Karpas-422 (cell line): ENCODE data around the gene BMP8A. TPM values are rescaled to one million over a fixed set of nuclear protein-coding genes. Genes with fewer than 3 reads are reported as not detected.
A peak's percentile ranks its signal among the peaks of the same experiment; 100 is the strongest.
"Not testable (repeated sequence)": the region's sequence is repeated elsewhere in the genome, so short reads cannot be mapped to it uniquely, and the experiment has no call there.

Experiments
- DNase-seq: peaks from one replicate; pipeline ENCODE4 v3.0.0-alpha.2; 2015
- H2AFZ ChIP-seq: fragments of 200-600 bp; sonication (generic); 2 replicates; pipeline ENCODE4 v1.6.1; 2014; ENCODE audit warnings: antibody characterized with exemption, low read length, mixed read lengths
- H3K27ac ChIP-seq: fragments of 200-600 bp; sonication (generic); 2 replicates; pipeline ENCODE4 v1.5.1; 2014; ENCODE audit warnings: mild to moderate bottlenecking, low read length, moderate library complexity
- H3K27me3 ChIP-seq: fragments of 200-600 bp; sonication (generic); 2 replicates; pipeline ENCODE4 v1.6.1; 2014; ENCODE audit warnings: low read length, mixed read lengths
- H3K36me3 ChIP-seq: fragments of 200-600 bp; sonication (generic); 2 replicates; pipeline ENCODE4 v1.6.1; 2014; ENCODE audit warnings: low read length, mixed read lengths; ENCODE audit not compliant: insufficient read depth
- H3K4me1 ChIP-seq: fragments of 200-600 bp; sonication (generic); 2 replicates; pipeline ENCODE4 v1.6.1; 2014; ENCODE audit warnings: mild to moderate bottlenecking, low read length, mixed read lengths
- H3K4me2 ChIP-seq: fragments of 200-600 bp; sonication (generic); 2 replicates; pipeline ENCODE4 v1.6.1; 2014; ENCODE audit warnings: low read length, low read depth, mild to moderate bottlenecking; ENCODE audit not compliant: poor library complexity, severe bottlenecking
- H3K4me3 ChIP-seq: fragments of 200-600 bp; sonication (generic); 2 replicates; pipeline ENCODE4 v1.5.1; 2014; ENCODE audit warnings: mild to moderate bottlenecking, antibody characterized with exemption, low read length, mixed read lengths
- H3K79me2 ChIP-seq: fragments of 200-600 bp; sonication (generic); 2 replicates; pipeline ENCODE4 v1.6.1; 2014; ENCODE audit warnings: mild to moderate bottlenecking, low read length, mixed read lengths
- H3K9ac ChIP-seq: fragments of 200-600 bp; sonication (generic); 2 replicates; pipeline ENCODE4 v1.6.0; 2014; ENCODE audit warnings: low read length
- H3K9me2 ChIP-seq: fragments of 200-600 bp; sonication (generic), shearing (Covaris generic); replicated peaks from 2 replicates; pipeline ENCODE4 v1.6.0; 2014; ENCODE audit warnings: mild to moderate bottlenecking, low read length, moderate library complexity; ENCODE audit not compliant: insufficient read depth
- H3K9me3 ChIP-seq: fragments of 300-700, 200-600 bp; sonication (generic); 2 replicates; pipeline ENCODE4 v1.6.1; 2014; ENCODE audit warnings: low read length, mixed read lengths
- H4K20me1 ChIP-seq: fragments of 200-600 bp; sonication (generic); 2 replicates; pipeline ENCODE4 v1.6.1; 2014; ENCODE audit warnings: mild to moderate bottlenecking, antibody characterized with exemption, low read length, low read depth; ENCODE audit not compliant: insufficient read depth
- total RNA-seq: library from RNA; depleted of rRNA; stranded (reverse); fragments of >200 nt; shearing (Covaris generic); gene quantifications from 2 replicates; pipeline ENCODE4 v1.2.3, GENCODE V29; 2014; ENCODE audit warnings: low replicate concordance

BMP8A gene
- total RNA-seq, 1 experiment from 2014 or later, result not detected

DNA sequence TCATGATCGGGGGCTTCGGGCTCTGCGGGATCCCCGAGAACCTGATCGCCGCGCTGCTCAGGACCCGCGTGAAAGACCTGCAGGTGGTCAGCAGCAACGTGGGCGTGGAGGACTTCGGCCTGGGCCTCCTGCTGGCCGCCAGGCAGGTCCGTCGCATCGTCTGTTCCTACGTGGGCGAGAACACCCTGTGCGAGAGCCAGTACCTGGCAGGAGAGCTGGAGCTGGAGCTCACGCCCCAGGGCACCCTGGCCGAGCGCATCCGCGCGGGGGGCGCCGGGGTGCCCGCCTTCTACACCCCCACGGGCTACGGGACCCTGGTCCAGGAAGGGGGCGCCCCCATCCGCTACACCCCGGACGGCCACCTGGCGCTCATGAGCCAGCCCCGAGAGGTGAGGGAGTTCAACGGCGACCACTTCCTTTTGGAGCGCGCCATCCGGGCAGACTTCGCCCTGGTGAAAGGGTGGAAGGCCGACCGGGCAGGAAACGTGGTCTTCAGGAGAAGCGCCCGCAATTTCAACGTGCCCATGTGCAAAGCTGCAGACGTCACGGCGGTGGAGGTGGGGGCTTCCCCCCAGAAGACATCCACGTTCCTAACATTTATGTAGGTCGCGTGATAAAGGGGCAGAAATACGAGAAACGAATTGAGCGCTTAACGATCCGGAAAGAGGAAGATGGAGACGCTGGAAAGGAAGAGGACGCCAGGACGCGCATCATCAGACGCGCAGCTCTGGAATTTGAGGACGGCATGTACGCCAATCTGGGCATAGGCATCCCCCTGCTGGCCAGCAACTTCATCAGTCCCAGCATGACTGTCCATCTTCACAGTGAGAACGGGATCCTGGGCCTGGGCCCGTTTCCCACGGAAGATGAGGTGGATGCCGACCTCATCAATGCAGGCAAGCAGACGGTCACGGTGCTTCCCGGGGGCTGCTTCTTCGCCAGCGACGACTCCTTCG is 24.0 kb downstream of the BMP8A start:
- not testable (repeated sequence) for H2AFZ ChIP-seq, H3K4me2 ChIP-seq

DNA sequence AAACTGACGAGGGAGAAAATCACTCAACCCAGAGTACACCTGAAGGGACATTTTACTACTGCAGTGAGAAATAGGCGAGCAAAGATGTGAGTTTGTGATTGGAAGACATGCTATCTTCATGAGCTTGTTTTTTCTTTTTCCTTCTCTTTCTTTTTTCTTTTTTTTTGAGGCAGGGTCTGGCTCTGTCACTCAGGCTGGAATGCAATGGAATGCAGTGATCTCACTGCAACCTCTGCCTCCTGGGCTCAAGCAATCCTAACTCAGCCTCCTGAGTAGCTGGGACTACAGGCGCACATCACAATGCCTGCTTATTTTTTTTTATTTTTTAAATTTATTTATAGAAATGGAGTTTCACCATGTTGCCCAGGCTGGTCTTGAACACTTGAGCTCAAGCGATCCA is 25.4 kb downstream of the BMP8A start:
- not testable (repeated sequence) for DNase-seq, H3K9ac ChIP-seq

More for the DNA sequence above, 24.0 kb downstream of the BMP8A start:
- not testable (repeated sequence) for H4K20me1 ChIP-seq, DNase-seq, H3K4me3 ChIP-seq, H3K9me2 ChIP-seq, H3K27me3 ChIP-seq, H3K79me2 ChIP-seq, H3K9me3 ChIP-seq, H3K36me3 ChIP-seq, H3K27ac ChIP-seq, H3K9ac ChIP-seq, H3K4me1 ChIP-seq

DNA sequence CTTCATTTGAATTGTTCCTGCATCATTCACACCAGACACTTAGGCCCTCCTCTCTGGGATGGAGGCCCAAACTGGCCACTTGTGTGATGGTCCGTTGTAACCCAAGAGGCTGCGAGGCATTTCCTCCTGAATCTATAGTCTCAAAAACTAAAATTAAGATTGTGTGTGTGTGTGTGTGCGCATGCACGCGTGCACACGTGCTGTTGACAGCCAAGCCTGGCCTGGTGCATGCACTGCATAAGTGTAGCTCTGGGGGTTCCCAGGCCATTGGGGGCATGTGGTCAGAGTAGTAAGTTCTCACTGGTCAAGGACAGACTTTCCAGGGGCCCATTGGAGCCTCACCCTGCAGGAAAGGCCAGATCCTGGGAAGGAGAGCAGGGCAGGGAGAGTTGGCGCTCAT is 26.5 kb downstream of the BMP8A start:
- H3K27ac ChIP-seq, H3K4me2 ChIP-seq, H3K4me3 ChIP-seq, H3K79me2 ChIP-seq, H4K20me1 ChIP-seq, H2AFZ ChIP-seq, H3K27me3 ChIP-seq, H3K4me1 ChIP-seq, H3K9me3 ChIP-seq, H3K9me2 ChIP-seq, H3K36me3 ChIP-seq, H3K9ac ChIP-seq: not testable (repeated sequence)
- DNase-seq, result peak; percentile 5

More for the DNA sequence above, 25.4 kb downstream of the BMP8A start:
- H2AFZ ChIP-seq, H3K4me1 ChIP-seq, H3K27ac ChIP-seq, H4K20me1 ChIP-seq, H3K4me2 ChIP-seq, H3K9me2 ChIP-seq, H3K36me3 ChIP-seq, H3K9me3 ChIP-seq, H3K79me2 ChIP-seq, H3K4me3 ChIP-seq, H3K27me3 ChIP-seq: not testable (repeated sequence)

DNA sequence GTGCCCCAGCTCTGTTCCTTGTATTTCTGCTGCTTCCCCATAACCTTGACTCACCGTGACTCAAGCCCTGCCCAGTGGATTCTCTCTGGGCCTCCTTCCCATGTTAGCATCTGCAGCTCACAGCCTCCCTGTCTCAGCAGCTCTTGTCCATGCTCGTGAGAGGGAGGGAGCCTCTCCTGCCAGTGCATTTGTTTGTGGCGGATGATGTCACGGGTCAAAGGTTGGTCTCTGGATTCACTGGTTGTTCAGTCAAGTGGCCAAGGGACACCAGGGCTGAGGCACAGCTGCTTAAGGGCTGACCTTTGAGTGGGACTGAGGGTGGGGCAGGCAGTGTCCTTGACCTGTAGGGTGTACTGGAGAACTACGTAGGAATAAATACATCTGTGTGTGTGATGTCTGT is 27.9 kb downstream of the BMP8A start:
- not testable (repeated sequence) for H3K4me3 ChIP-seq, H2AFZ ChIP-seq, H3K27me3 ChIP-seq, H3K9me2 ChIP-seq, DNase-seq, H3K4me1 ChIP-seq, H3K4me2 ChIP-seq, H3K79me2 ChIP-seq, H4K20me1 ChIP-seq, H3K27ac ChIP-seq, H3K36me3 ChIP-seq, H3K9ac ChIP-seq, H3K9me3 ChIP-seq

DNA sequence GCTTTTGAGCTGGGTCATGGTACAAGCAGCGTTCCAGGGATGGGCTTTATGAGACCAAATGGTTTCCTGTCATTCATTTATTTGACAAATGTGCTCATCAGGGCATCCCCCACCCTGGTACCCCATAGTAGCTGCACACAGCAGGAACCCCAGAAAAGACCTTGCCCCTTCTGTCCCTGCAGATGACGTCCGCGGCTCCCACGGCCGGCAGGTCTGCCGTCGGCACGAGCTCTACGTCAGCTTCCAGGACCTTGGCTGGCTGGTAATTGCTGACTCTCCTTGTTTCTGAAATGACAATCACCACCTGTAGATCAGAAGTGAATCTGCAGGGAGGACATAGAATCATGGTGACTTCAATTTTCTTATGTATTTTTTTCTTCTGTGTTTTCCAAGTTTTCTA is 30.8 kb downstream of the BMP8A start:
- not testable (repeated sequence) for H3K9me3 ChIP-seq, H3K36me3 ChIP-seq, H3K27me3 ChIP-seq, H3K27ac ChIP-seq, H3K9ac ChIP-seq, H2AFZ ChIP-seq, H3K4me2 ChIP-seq, DNase-seq, H4K20me1 ChIP-seq, H3K79me2 ChIP-seq, H3K9me2 ChIP-seq, H3K4me3 ChIP-seq
- H3K4me1 ChIP-seq, result peaks cover 17% of the 10 kb centered on the region

DNA sequence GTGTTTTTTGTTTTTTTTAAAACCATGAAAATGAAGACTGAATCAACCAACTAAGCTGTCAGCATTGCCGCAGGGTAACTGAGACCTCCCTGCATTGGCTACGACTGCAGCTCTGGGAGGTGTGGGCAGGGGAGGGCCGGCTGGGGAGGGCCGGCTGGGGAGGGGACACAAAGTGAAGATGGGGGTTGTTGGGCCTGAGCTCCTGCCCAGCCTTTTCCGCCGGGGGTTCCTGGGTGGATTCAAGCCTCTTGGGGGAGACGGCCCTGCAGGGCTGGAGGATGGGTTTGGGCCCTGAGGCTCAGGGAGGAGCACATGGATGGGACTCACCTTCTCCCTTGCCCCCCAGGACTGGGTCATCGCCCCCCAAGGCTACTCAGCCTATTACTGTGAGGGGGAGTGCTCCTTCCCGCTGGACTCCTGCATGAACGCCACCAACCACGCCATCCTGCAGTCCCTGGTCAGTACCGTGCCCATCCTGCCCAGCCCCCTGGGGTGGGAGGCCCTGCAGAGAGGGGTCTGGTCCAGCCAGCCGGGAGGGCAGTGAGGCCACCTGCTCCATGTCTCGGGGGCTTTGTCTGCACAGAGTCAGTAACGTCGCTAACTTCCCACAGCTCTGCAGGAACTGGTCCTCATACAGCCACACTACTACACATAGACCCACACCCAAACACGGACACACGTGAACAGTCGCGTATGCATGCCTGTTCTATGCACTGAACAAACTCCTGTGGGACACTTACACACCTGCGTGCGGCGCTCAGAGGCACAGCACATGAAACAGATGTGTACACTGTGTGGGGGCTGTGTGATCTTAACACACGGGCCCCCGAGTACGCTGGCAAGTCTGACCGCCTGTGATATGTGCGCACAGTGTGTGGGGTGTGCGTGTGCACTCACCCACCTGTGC is 31.5 kb downstream of the BMP8A start:
- H3K27ac ChIP-seq, result no peak overlapping the region
- H4K20me1 ChIP-seq, result no peaks in the 10 kb centered on the region
- H3K9me3 ChIP-seq, result no peaks in the 10 kb centered on the region
- no peak overlapping the region for H3K4me2 ChIP-seq
- no peak overlapping the region for H2AFZ ChIP-seq
- no peaks in the 10 kb centered on the region; the same call in 1 of the 2 replicates for H3K36me3 ChIP-seq
- H3K27me3 ChIP-seq, result no peaks in the 10 kb centered on the region
- no peak overlapping the region for H3K9ac ChIP-seq
- H3K4me3 ChIP-seq, result no peak overlapping the region
- no peaks in the 10 kb centered on the region for H3K9me2 ChIP-seq
- peak; percentile 31 for DNase-seq
- H3K4me1 ChIP-seq, result peaks cover 17% of the 10 kb centered on the region
- H3K79me2 ChIP-seq, result no peaks in the 10 kb centered on the region

DNA sequence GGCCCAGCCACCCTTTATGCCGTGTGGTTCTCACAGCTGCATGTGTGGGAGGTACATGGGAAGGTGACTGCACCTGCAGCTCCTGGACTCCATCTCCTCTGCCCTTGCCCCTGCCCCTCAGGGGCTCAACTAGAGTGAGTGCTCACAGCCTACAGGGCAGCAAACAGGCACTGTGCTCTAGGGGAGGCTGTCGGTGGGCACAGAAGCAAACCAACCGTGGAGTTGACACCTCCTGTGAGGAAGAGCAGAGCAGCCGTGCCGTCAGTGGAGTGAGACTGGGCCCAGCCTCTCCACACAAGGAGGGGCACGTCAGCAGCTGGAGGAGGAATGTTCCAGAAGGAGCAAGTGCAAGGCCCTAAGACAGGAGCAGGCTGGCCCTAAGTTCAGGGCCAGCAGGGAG is 32.7 kb downstream of the BMP8A start:
- Histone ChIP-seq H3K9ac (no peak overlapping the region), H4K20me1 (no peaks in the 10 kb centered on the region), H3K4me2 (no peak overlapping the region), H3K9me2 (no peaks in the 10 kb centered on the region), H3K4me1 (peaks cover 17% of the 10 kb centered on the region), H3K4me3 (no peak overlapping the region), H3K9me3 (no peaks in the 10 kb centered on the region), H3K79me2 (no peaks in the 10 kb centered on the region), H3K27me3 (no peaks in the 10 kb centered on the region), H3K36me3 (no peaks in the 10 kb centered on the region; the same call in 1 of the 2 replicates), H2AFZ (no peak overlapping the region), H3K27ac (no peak overlapping the region)
- DNase-seq, result peak; percentile 36
